Small intestine (tissue), 7 donors: Measurements from ENCODE around the gene STIM1. TPM values are rescaled to one million over a fixed set of nuclear protein-coding genes. Genes with fewer than 3 reads are reported as not detected.

Source experiments
- DNase-seq, 2 donors: peaks; one replicate each; pipeline versions ENCODE4 v3.0.0 to v3.0.0-alpha.2; 2013
- FAIRE-seq: peaks from 2 replicates; lab custom pipeline; 2012; peaks lifted over from hg19 to GRCh38; lab: Jason Lieb, UNC
- H3K27ac ChIP-seq, 3 donors: one replicate each; pipeline ENCODE4 v1.5.1; 2013; ENCODE audit warnings: low read length in 2 of 3, mild to moderate bottlenecking in 2 of 3, control low read depth in 1 of 3, inconsistent platforms in 1 of 3, low read depth in 1 of 3, moderate library complexity in 1 of 3
- H3K27me3 ChIP-seq, 3 donors: one replicate each; pipeline ENCODE4 v1.6.1; 2013; ENCODE audit warnings: low read length in 3 of 3, inconsistent platforms in 1 of 3; ENCODE audit not compliant: control insufficient read depth in 3 of 3, insufficient read depth in 3 of 3
- H3K36me3 ChIP-seq, 3 donors: one replicate each; pipeline ENCODE4 v1.6.1; 2013; ENCODE audit warnings: low read length in 3 of 3, inconsistent platforms in 1 of 3, low read depth in 1 of 3, mild to moderate bottlenecking in 1 of 3, moderate library complexity in 1 of 3; ENCODE audit not compliant: control insufficient read depth in 3 of 3, insufficient read depth in 2 of 3
- H3K4me1 ChIP-seq, 3 donors: one replicate each; pipeline ENCODE4 v1.6.1; 2013; ENCODE audit warnings: low read length in 2 of 3, inconsistent platforms in 1 of 3, low read depth in 1 of 3, mild to moderate bottlenecking in 1 of 3, moderate library complexity in 1 of 3; ENCODE audit not compliant: control insufficient read depth in 3 of 3, insufficient read depth in 2 of 3
- H3K4me3 ChIP-seq, 3 donors: one replicate each; pipeline ENCODE4 v1.5.1; 2013; ENCODE audit warnings: low read length in 3 of 3, control low read depth in 1 of 3, inconsistent platforms in 1 of 3, low read depth in 1 of 3, mild to moderate bottlenecking in 1 of 3, moderate library complexity in 1 of 3
- H3K9me3 ChIP-seq, 2 donors: one replicate each; pipeline ENCODE4 v1.6.1; 2013; ENCODE audit warnings: low read depth in 1 of 2, low read length in 1 of 2; ENCODE audit not compliant: control insufficient read depth in 2 of 2, insufficient read depth in 1 of 2
- WGBS, 3 donors: extraction: QIAGEN DNeasy Blood & Tissue Kit; methylation state at CpG; one replicate each; pipeline ENCODE4 v1.1.7; 2013; 5-methylcytosine and 5-hydroxymethylcytosine counted together
- polyA plus RNA-seq, 4 donors: library from polyadenylated mRNA; stranded (reverse) in 3 of 4; unstranded in 1 of 4; fragments of 200-250 nt in 3 of 4; fragments of 120-200 nt in 1 of 4; gene quantifications; one replicate each; pipeline versions ENCODE4 v1.2.1 to v1.2.3, GENCODE V29; 2013
- donor health status: healthy with polysubstance abuse.
- donor health status: control.
- donor health status: control.
- donor health status: Bipolar disorder and iron deficiency.
- donor health status: healthy.

STIM1 gene
- polyA plus RNA-seq, 4 donors, result 5.6 to 27.9 (median 11.7) TPM

DNA sequence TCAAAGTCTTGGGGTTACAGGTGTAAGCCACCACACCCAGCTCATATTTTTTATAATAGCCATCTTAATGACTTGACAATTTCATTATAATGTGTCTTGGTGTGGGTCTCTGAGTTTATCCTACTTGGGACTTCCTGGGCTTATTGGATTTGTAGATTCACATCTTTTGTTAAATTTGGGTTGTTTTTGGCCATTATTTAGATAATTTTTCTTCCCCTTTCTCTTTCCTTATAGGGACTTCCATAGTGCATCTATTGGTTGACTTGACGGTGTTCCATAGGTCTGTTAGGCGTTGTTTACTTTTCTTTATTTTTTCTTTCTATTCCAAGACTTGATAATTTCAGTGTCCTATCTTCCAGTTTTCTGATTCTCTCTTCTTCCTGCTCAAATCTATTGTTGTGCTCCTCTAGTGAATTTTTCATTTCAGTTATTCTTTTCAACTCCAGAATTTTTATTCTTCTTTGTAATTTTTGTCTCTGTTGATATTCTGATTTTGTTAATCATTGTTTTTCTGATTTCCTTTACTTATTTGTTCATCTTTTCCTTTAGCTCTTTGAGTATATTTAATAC, 284.7 kb downstream of the STIM1 start:
- peaks cover 0 to 19% of the 10 kb centered on the region in 2 donors for H3K9me3 ChIP-seq
- no peak for FAIRE-seq
- H3K36me3 ChIP-seq, result peaks cover 1 to 13% (median 7%) of the 10 kb centered on the region in 3 donors
- no peak overlapping the region for H3K4me3 ChIP-seq
- H3K27ac ChIP-seq, result no peak overlapping the region
- DNase-seq, result no peak
- 95 to 98% (median 96%) methylated on average over 2 of the region's 2 CpGs for WGBS, 3 donors
- no peaks in the 10 kb centered on the region for H3K27me3 ChIP-seq
- H3K4me1 ChIP-seq, result no peaks in the 10 kb centered on the region

Other genes starting within 250 kb of the STIM1 start
- under 1 TPM in 2 of 4 donors, not detected in 2; 0.09 to 0.25 TPM for gene ART5, start 213.7 kb upstream of the STIM1 start, polyA plus RNA-seq
- gene ART1, start 210.5 kb upstream of the STIM1 start, polyA plus RNA-seq, result under 1 TPM in 1 of 4 donors, not detected in 3; 0.04 TPM
- gene CHRNA10, start 184.3 kb upstream of the STIM1 start, polyA plus RNA-seq, result 1 to 10 TPM; 1.0 to 2.7 (median 1.7) TPM
- gene NUP98, start 58.1 kb upstream of the STIM1 start, polyA plus RNA-seq, result 10 to 100 TPM; 14.1 to 53.1 (median 24.4) TPM
- gene PGAP2, start 47.1 kb upstream of the STIM1 start, polyA plus RNA-seq, result 100 to 1,000 TPM in 1 of 4 donors, 10 to 100 TPM in 3; 18.9 to 106 (median 24.1) TPM
- 100 to 1,000 TPM in 1 of 4 donors, 10 to 100 TPM in 3; 45.5 to 114 (median 74.3) TPM for gene RHOG, start 14.7 kb upstream of the STIM1 start, polyA plus RNA-seq
- gene RRM1, start 239.1 kb downstream of the STIM1 start, polyA plus RNA-seq, result 10 to 100 TPM; 10.3 to 51.8 (median 25.3) TPM